HG03097 (cell line): ENCODE results near the gene ARHGAP24.
A peak's percentile ranks its signal among the peaks of the same experiment; 100 is the strongest.

ENCODE experiments used
- ATAC-seq: cut with Tn5 transposase; IDR thresholded peaks from one replicate; pipeline ENCODE4 v1.9.1; 2021; ENCODE audit not compliant: unreplicated experiment, low FRiP score

Gene ARHGAP24

GRCh38 chr4:85474818-85475630 is at the start of gene ARHGAP24:
ARHGAP24 (plus strand) TSS chr4:85475150.
- peak; percentile 95 for ATAC-seq

GRCh38 chr4:85426366-85426765 is 48.6 kb upstream of the ARHGAP24 start:
- ATAC-seq, result no peak

- ATAC-seq, result no peak
These were observed 47.8 kb upstream of the ARHGAP24 start for GRCh38 chr4:85427123-85427522.

- ATAC-seq, result no peak
These were observed 44.7 kb upstream of the ARHGAP24 start for GRCh38 chr4:85430226-85430625.

- ATAC-seq, result no peak
These were observed 44.3 kb upstream of the ARHGAP24 start for GRCh38 chr4:85430697-85431096.

- ATAC-seq, result no peak
These were observed 43.8 kb upstream of the ARHGAP24 start for GRCh38 chr4:85431156-85431555.

- no peak for ATAC-seq
These were observed 43.0 kb upstream of the ARHGAP24 start for GRCh38 chr4:85431881-85432485.

- ATAC-seq, result no peak
These were observed 29.8 kb upstream of the ARHGAP24 start for GRCh38 chr4:85445050-85445639.

GRCh38 chr4:85446141-85446861 is 28.6 kb upstream of the ARHGAP24 start:
- no peak for ATAC-seq

GRCh38 chr4:85448906-85449890 is 25.8 kb upstream of the ARHGAP24 start:
- ATAC-seq, result no peak

- no peak for ATAC-seq
These were observed 22.8 kb upstream of the ARHGAP24 start for GRCh38 chr4:85452058-85452731.

GRCh38 chr4:85455942-85456341 is 19.0 kb upstream of the ARHGAP24 start:
- ATAC-seq, result no peak

- no peak for ATAC-seq
These were observed 17.0 kb upstream of the ARHGAP24 start for GRCh38 chr4:85457752-85458467.

- ATAC-seq, result no peak
These were observed 15.2 kb upstream of the ARHGAP24 start for GRCh38 chr4:85459736-85460135.

- ATAC-seq, result no peak
These were observed 594 bp upstream of the ARHGAP24 start for GRCh38 chr4:85474356-85474755.

GRCh38 chr4:85475631-85476233 is 782 bp downstream of the ARHGAP24 start:
- ATAC-seq, result no peak

GRCh38 chr4:85476381-85476780 is 1.4 kb downstream of the ARHGAP24 start:
- no peak for ATAC-seq

GRCh38 chr4:85477534-85477933 is 2.6 kb downstream of the ARHGAP24 start:
- ATAC-seq, result no peak
